ENCODE data around the gene CDO1. TPM values are rescaled to one million over a fixed set of nuclear protein-coding genes. Genes with fewer than 3 reads are reported as not detected.

CDO1 gene
- total and polyA plus RNA-seq, 10 donors: 1.4 to 11.1 (median 1.7) TPM

GRCh38 chr5:115820846-115821245 is 4.4 kb upstream of the CDO1 start:
- Histone ChIP-seq H3K4me1 (peaks cover 5 to 13% (median 12%) of the 10 kb centered on the region in 6 donors), H3K36me3 (no peaks in the 10 kb centered on the region), H3K9me3 (peaks cover 0 to 19% (median 6%) of the 10 kb centered on the region in 8 donors), H3K27ac (no peak overlapping the region), H3K27me3 (replicated peaks in 1 of 7) (peaks cover 0 to 42% (median 15%) of the 10 kb centered on the region in 7 donors), H3K4me3 (no peak overlapping the region)
- no peak for TF ChIP-seq POLR2A (IDR thresholded peaks at IDR 0.05)
- TF ChIP-seq POLR2AphosphoS5 (IDR thresholded peaks at IDR 0.05): no peak
- no peak for TF ChIP-seq CTCF (IDR thresholded peaks at IDR 0.05 in 8 of 11, conservative IDR thresholded peaks at IDR 0.05 in 3 of 11)
- intact Hi-C loops (cut with DNase I; ENCODE audit: low total_unique reads): no loop called here
- DNase-seq: no peak
- WGBS, 5 donors: 83 to 98% (median 86%) methylated on average over 1 of the region's 1 CpG

- no peaks in the 10 kb centered on the region for H3K36me3 ChIP-seq
- no peak overlapping the region for H3K4me3 ChIP-seq
- peaks cover 9 to 21% (median 20%) of the 10 kb centered on the region in 6 donors for H3K4me1 ChIP-seq
- no peak for TF ChIP-seq POLR2A (IDR thresholded peaks at IDR 0.05)
- no peak for TF ChIP-seq POLR2AphosphoS5 (IDR thresholded peaks at IDR 0.05)
- TF ChIP-seq CTCF (IDR thresholded peaks at IDR 0.05 in 8 of 11, conservative IDR thresholded peaks at IDR 0.05 in 3 of 11): no peak
- no peak overlapping the region for H3K27ac ChIP-seq
- WGBS, 5 donors: 92 to 96% (median 94%) methylated on average over 18 of the region's 18 CpGs
- intact Hi-C loops (cut with DNase I; ENCODE audit: low total_unique reads): no loop called here
- DNase-seq: peak; percentile 59
- peaks cover 0 to 62% (median 30%) of the 10 kb centered on the region in 7 donors for H3K27me3 ChIP-seq (replicated peaks in 1 of 7)
- H3K9me3 ChIP-seq: peaks cover 0 to 7% (median 0%) of the 10 kb centered on the region in 8 donors
Observed at GRCh38 chr5:115818821-115819220, 2.4 kb upstream of the CDO1 start.

- Histone ChIP-seq H3K4me3 (no peak overlapping the region), H3K27me3 (replicated peaks in 1 of 7) (peaks cover 0 to 76% (median 32%) of the 10 kb centered on the region in 7 donors)
Observed at GRCh38 chr5:115817386-115817785, 927 bp upstream of the CDO1 start.

More at GRCh38 chr5:115817386-115817785, 927 bp upstream of the CDO1 start:
- TF ChIP-seq POLR2AphosphoS5 (IDR thresholded peaks at IDR 0.05): no peak
- no peak for TF ChIP-seq POLR2A (IDR thresholded peaks at IDR 0.05)
- TF ChIP-seq CTCF (IDR thresholded peaks at IDR 0.05 in 8 of 11, conservative IDR thresholded peaks at IDR 0.05 in 3 of 11): no peak
- 85 to 91% (median 88%) methylated on average over 7 of the region's 7 CpGs for WGBS, 5 donors
- no peak overlapping the region for H3K27ac ChIP-seq
- no peaks in the 10 kb centered on the region for H3K36me3 ChIP-seq
- H3K4me1 ChIP-seq: peaks cover 9 to 21% (median 20%) of the 10 kb centered on the region in 6 donors
- DNase-seq: no peak
- H3K9me3 ChIP-seq: no peaks in the 10 kb centered on the region
- intact Hi-C loops (cut with DNase I; ENCODE audit: low total_unique reads): no loop called here
